OCI-LY1 (cell line): Measurements from ENCODE around the gene AK5.

Experiments
- EZH2 ChIP-seq: fragments of 200-600 bp; sonication (generic), shearing (Covaris generic); IDR thresholded peaks from 2 replicates; pipeline ENCODE4 v1.8.0; 2017; ENCODE audit warnings: borderline replicate concordance, mixed run types, mild to moderate bottlenecking, antibody characterized with exemption, low read length, moderate library complexity, mixed read lengths
- TF ChIP-seq, protein P1 (sequence below): fragments of 200-600 bp; sonication (generic), shearing (Covaris generic); IDR thresholded peaks from 2 replicates; pipeline ENCODE4 v1.5.1; 2017; ENCODE audit warnings: mild to moderate bottlenecking, antibody characterized with exemption, low read length, moderate library complexity, mixed read lengths

GRCh38 chr1:77565321-77565720, 283.5 kb downstream of the AK5 start:
- TF ChIP-seq, protein P1, sequence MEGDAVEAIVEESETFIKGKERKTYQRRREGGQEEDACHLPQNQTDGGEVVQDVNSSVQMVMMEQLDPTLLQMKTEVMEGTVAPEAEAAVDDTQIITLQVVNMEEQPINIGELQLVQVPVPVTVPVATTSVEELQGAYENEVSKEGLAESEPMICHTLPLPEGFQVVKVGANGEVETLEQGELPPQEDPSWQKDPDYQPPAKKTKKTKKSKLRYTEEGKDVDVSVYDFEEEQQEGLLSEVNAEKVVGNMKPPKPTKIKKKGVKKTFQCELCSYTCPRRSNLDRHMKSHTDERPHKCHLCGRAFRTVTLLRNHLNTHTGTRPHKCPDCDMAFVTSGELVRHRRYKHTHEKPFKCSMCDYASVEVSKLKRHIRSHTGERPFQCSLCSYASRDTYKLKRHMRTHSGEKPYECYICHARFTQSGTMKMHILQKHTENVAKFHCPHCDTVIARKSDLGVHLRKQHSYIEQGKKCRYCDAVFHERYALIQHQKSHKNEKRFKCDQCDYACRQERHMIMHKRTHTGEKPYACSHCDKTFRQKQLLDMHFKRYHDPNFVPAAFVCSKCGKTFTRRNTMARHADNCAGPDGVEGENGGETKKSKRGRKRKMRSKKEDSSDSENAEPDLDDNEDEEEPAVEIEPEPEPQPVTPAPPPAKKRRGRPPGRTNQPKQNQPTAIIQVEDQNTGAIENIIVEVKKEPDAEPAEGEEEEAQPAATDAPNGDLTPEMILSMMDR = no peak
- no peak for TF ChIP-seq EZH2
